LNCAP (cell line): Measurements from ENCODE around the gene SDC1.

Source experiments
- TF ChIP-seq, protein P1 (sequence below): fragments of 450-650 bp; IDR thresholded peaks from 2 replicates; pipeline ENCODE4 v1.5.1; 2017; ENCODE audit warnings: mild to moderate bottlenecking

Gene SDC1

DNA sequence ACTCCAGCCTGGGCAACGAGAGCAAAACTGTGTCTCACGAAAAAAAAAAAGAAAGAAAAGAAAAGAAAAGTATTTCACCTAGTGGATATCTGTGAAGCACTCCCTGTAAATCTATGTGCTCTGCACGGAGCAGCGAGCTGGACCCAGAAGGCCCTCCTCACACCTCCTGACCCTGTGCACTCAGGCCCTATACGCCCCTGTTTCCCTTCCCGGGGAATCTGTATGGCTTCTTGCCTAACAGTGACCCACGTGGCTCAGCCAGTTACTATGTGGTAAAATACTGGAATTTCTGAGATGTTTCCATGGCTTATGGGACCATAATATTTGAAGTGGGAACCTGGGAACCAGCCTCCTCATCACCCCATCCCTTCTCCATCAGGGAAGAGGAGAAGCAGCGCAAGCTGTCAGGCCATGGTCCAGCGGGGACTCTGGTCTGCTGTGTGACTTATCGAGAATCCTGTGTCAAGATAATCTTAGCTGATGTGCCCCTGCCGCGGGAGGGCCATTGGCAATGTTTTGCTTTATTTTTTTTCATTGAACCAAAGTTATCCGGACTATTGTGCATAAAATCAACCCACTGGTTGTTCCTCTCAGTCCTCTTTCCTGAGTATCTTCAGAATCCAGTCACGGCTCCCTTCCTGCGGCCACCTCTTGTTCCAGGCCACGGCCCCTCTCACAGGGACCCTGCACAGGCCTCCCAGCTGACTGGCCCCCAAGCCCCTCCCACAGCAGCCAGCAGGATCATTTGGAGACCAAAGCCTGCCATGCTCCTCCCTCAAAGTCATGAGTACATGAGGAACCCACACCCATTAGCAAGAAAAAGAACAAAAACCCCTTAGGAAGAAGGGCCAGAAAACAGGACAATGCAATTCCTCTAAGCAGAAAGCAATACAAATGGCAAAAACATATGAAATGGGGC lies 30.6 kb downstream of the SDC1 start:
- TF ChIP-seq, protein P1, sequence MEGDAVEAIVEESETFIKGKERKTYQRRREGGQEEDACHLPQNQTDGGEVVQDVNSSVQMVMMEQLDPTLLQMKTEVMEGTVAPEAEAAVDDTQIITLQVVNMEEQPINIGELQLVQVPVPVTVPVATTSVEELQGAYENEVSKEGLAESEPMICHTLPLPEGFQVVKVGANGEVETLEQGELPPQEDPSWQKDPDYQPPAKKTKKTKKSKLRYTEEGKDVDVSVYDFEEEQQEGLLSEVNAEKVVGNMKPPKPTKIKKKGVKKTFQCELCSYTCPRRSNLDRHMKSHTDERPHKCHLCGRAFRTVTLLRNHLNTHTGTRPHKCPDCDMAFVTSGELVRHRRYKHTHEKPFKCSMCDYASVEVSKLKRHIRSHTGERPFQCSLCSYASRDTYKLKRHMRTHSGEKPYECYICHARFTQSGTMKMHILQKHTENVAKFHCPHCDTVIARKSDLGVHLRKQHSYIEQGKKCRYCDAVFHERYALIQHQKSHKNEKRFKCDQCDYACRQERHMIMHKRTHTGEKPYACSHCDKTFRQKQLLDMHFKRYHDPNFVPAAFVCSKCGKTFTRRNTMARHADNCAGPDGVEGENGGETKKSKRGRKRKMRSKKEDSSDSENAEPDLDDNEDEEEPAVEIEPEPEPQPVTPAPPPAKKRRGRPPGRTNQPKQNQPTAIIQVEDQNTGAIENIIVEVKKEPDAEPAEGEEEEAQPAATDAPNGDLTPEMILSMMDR: no peak

DNA sequence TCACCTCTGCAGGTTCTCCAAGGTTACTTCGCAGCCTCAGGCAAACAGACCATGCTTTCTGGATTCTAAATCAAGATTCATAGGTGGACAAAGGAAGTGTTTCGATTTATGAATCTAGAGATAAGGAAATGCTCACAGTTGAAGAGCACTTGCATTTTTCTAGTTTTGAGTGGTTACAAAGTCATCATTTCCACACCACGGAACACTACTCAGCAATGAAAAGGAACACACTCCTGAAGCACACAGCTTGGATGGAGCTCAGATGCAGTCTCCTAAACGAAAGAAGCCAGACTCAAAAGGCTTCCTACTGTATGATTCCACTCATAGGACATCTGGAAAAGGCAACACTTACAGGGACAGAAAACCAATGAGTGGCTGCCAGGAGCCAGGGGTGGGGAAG lies 31.7 kb downstream of the SDC1 start:
- TF ChIP-seq, protein P1: no peak

DNA sequence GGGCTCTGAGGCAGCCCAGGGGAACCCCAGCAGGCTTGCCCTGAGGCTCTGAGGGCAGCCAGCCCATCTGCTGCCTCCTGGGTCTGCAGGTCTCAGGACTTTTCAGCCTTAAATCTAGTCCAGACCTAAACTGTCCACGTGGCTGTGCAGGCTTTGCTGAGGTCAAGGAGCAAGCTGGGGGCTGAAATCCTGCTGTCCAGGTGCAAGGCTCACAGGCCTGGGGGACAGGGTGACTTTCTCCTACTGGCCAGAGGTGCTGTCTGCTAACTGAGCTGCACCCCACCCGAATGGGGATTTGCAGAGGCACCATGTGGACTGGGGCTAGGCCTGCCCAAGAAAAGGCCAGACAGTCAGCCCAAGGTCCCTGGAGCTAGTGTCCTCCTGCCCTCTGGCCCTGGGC lies 32.1 kb downstream of the SDC1 start:
- TF ChIP-seq, protein P1: no peak

DNA sequence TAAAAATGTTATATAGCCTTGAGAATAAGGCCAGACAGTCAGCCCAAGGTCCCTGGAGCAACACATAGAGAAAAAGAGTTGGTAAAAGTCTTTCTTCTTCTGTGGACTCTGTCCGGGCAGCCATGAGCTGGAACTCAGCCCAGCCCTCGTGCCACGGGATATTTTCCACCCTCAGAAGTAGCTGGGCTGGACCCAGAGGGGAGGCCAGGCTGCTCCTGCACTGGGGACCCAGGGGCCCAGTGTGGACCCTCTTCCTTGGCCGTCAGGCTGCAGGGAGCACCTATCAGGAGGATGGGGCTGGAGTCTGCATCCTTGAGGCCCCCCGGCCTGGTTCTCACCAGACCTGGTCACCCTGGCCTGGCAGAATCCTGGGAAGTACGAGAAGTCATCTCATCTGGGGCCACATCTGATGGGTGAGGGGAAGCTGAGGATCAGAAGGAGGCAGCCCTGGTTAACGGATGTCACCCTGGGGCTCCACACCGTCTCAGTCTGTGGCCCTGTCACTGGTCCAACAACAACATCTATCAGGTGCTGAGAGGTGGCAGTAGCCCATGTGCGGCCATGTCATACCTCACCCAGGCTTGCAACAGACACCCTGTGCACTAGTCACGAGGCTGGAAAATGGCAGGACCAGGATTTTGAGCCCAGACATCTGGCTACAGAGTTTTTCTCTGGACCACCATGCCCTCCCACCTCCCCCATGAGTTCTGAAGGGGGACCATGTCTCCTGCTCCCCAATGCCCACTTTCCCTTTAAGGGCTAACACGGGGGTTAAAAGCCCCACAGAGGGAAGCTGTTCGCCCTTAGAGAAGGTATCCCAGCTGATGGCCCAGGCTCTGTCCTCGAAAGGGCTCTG lies 33.0 kb downstream of the SDC1 start:
- TF ChIP-seq, protein P1: no peak

DNA sequence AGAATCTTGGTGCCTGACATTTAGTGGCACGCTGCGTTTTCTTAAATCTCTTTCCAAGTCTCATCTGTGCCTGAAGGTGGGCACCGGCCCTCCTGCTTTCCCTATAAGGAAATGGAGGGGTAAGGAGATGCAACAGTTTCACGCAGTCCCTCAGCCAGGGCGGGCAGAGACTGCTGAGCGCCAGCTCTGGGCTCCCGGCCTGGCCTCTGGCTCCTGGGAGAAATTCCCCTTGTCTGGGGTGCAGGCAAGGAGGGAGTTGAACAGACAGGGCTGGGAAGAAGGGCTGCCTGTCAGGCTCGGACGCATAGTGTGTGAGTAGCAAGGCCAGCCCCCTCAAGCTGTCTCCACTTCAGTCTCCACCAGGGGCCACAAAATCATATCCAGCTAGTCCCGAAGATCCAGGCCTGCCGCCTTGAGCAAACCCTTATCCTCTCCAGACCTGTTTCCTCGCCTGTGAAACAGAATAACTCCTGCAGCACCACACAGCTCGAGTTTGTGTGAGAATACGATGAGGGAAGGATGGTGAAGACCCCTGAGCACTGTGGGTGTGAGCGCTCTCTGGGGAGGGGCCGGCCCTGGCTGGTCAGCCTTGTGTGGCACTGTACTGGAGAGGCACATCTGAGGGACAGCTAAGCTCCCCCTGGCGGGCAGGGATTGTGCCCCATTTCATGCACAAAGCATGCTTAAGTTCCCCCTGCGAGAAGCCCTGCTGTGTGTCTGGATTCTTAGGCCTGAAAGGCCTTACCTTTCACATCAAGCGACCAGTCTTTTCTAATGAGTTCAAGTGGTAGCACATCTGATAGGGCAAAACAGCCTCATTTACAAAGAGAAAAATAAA lies 33.8 kb downstream of the SDC1 start:
- TF ChIP-seq, protein P1: no peak

DNA sequence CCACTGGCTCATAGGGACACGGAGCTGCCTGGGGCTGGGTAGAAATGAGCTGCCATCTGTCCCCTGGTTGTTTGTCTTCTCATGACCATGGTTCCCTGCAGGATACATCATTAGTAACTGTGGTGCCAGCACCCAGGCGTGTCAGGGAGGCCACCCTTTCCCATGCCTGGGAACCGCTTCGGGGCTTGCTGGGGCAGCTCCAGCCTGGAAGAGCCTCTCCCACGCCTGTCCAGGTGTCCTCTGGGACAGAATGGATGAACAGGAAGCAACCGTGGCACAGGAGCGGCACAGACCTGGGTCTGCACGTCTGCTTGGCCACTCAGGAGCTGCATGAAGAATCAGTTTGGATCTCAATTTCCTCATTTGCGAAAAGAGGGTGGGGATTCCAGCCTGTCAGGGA lies 34.8 kb downstream of the SDC1 start:
- TF ChIP-seq, protein P1: no peak
